ENCODE data around the gene LY86.

LY86 gene

GRCh38 chr6:6588064-6588923, at the start of gene LY86:
TSS of gene LY86 (plus strand) at chr6:6588720. CDS start at chr6:6588735, 15 bp downstream.
- no peak for DNase-seq

DNA sequence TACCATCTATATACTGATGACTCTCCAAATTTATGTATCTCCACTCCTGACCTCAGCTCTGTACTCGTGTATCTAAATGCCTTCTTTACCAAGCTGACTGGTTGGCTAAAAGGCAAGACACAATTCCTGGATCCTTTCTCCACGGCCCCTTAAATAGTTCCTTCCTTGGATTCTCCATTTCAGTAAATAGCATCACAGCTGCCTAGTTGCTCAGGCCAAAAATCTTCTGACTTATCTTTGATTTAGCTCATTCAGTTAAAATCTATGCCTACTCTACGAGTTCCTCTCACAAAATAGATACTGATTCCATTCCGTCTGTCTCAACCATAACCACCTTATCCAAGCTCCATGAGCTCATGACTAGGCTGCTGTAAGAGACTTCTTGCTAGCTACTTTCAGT, 49.5 kb upstream of the LY86 start:
- DNase-seq: no peak

- DNase-seq: no peak
Observed at GRCh38 chr6:6542357-6542756, 46.2 kb upstream of the LY86 start.

DNA sequence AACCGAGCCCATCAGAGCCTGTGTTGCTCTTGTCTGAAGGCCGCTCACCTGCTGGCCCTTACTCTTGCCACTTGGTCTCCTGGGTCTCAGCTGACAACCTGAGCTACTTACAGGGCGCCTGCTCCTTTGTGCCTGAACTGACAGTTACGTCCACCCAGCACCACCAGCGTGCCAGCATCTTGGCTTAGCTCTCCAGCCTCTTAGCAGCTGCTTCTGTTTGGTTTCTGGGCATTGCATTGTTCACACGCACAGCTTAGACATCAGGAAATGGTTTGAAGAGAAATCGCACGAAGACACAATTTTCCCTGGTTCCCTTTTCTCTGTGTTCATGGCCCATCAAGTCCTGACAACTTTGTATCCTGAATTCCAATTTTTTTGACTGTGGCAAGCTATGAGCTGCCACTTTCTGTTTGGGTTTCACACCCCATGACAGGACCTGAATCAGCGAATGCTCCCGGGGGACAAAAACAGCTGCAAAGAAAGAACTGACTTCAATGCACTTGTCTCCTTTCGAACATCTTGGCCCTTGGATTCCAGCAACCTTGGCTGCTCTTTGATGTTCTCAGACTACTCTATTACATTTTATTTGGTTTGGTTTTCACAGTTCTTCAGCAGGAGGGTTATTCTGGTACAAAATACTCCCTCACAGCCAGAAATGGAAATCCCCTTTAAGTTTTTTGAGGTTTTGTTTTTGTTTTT, 45.2 kb upstream of the LY86 start:
- no peak for DNase-seq

DNA sequence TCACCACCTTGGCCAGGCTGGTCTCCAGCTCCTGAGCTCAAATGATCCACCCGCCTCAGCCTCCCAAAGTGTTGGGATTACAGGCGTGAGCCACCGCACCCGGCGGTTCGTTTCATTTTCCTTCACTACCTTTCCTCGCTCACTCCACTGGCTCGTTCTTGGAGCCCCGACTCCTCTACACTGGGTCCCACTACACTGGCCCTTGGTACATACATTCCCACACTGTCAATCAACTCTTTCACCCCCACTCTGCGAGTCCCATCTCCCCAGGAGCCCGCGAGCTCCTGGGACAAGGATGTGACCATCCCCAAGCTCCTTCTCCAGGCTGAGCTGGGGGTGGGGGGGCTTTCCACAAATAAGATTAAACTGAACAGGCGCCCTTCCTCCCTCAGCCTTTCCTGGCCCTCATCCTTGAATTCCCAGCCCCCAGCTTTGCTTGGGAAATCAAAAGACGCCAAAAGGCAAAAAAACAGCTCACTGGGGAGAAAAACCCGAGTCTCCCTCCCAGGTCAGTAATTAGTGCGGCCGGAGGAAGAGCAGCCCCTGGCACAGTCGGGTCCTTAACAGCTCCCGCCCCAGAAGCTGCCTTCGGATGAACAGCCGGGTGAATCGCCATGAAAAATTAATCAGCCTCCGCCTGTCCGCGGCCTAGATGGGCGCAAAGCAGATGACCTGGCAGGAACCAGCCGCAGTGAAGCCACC, 42.8 kb upstream of the LY86 start:
- no peak for DNase-seq

DNA sequence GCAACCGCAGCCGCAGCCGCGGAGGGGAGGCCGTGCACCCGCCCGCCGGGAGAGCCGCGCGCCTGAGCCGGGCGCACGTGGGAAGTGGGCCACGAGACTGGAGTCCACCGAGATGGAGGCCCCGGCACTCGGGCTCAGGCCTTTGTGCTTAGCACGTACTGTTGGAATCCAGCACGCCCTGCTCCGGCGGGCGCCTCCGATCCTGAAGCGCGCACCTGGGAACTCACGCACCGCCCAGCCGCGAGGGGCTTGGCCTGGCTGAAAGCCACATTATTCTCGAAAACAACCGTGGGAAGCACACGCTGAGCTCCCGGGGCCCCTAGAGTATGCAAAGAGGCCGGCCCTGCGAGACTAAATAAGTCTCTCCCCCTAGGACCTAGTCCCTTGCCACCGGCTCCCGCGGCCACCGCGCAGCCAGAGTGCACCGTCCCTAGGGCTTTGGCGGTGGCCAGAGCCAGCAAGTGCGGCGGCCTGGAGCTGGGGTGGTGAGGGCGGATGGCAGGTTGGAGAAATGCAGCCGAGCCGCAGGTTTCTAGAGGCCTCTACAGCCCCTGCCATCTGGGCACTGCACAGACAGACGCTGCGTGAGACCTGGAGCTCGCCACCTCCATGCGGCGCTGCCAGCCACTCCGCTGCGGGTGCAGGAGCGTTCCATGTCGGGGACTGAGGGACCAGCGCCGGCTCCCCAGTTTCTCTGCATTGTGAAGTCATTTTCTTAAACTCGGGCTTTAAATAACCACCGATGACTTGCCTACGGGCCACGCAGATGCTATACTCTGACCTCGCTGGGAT, 42.0 kb upstream of the LY86 start:
- no peak for DNase-seq

DNA sequence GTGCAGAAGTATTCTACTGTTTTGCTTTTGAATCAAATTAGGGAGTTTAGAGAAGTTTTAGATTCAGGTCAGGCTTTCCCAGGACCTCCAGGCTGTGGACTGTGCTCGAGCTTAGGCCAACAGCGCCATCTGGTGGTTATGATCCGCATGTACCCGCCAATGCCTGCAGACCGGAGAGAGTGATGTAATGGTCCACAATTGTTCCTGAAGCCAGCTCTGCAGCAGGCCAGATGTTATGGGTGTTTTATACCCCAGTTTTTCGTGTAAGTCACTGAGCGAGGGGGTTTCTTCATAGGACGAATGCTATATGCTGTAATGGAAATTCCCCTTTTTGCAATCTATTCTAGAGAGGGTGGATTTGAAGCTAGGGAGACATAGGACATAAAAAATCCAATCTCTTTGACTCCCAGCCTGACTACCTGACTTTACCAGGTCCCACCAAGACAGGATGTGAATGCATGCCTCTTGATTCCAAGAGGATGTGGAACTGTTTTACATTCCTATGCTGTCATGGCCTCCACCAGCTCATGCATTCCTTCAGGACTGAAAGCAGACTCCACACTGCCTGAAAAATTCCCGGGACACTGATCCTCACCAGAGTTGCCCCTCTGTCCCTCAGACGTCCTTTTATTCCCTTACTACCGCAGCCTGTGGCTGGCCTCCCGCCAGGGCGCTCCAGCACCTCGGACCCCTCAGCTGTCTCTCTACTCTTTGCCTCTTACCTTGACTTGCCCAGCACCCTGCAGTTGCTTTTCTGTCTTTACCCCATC, 41.2 kb upstream of the LY86 start:
- peak; percentile 77 for DNase-seq

DNA sequence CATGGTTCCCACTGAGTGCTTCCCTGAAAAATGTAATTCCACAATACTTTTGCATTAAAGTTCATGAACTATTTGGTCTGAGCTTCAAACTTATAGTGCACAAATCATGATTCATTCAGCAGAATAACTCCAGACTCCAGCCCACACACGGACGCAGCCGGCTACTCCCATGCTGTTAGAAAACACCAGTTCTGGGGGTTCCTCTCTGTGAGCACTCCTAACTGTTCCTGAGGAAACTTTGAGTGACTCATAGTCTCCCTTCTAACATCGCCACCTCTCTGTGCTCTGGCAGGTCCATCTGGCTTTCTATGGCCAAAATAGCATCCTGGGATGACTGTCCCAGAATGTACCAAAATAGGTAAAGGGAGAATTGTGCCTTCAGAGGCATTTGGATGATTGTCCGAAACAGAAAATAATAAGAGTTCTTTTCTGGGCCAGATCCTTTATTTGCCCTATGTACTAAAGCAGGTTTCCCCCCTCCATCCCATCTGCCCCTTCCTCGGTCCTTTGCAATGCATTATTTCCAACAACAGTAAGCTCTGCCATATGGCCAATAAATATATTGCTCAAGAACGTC, 32.3 kb upstream of the LY86 start:
- DNase-seq: peak; percentile 48

DNA sequence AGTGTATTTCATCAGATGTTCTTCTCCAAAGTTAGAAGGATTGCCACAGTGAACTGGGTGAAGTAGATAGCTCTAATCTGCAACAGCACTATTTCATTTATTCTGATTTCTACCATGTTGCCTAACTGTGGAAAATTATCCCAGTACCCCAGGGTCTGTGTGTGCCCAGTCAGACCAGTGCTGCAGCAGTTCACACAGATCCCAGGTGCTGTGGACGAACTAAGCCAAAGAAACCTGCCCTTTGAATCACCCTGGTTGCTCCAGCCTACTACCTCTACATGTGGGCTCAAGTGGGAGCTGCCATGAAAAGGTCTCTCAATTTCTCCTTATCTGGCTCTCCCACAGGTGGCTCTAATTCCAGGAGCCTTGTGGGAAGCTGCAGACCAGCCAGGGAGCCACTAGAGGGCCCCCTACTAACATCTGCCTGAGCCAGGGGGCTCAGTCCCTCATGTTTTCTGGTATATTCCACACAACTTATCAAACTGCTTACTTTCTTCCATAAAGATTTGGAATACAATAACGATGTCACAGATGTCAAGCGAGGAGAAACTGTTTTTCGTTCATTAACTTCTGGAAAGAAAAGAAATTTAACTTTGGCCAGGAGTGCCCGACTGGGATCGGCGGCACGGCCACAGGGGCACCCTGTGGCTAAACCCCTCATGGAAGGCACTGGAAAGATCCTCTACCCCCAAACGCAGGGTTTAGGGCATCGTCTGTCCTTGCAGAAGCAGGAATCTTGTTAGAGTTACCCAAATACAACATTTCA, 31.6 kb upstream of the LY86 start:
- DNase-seq: peak; percentile 35

DNA sequence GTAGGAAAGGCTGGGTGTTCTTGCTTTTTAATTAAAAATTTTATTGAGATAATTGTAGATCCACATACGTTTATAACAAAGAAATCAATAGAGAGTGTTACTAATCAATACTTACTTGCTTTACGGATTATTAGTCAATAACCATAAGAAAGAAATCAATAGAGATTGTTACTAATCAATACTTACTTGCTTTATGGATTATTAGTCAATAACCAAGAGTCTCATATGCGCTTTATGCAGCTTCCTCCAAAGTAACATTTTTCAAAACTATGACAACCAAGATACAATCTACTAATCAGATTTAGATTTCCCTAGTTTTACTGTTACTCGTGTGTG, 31.0 kb upstream of the LY86 start:
- no peak for DNase-seq

DNA sequence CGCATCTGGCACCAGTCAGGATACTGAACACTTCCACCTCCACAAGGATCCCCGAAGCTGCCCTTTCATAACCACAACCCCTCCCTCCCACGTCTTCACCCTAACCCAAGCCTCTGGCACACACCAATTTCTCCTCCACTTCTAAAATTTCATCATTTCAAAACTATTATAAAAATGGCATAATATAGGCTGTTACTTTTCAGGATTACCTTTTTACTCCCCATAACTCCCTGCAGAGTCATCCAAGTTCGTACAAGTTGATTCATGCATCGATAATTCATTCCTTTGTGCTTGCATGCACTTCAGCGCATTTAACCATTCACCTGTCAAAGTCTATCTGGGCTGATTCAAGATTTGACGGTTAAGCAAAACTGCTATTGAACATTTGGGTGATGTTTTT, 30.6 kb upstream of the LY86 start:
- DNase-seq: no peak

GRCh38 chr6:6559994-6560570, 28.4 kb upstream of the LY86 start:
- no peak for DNase-seq

DNA sequence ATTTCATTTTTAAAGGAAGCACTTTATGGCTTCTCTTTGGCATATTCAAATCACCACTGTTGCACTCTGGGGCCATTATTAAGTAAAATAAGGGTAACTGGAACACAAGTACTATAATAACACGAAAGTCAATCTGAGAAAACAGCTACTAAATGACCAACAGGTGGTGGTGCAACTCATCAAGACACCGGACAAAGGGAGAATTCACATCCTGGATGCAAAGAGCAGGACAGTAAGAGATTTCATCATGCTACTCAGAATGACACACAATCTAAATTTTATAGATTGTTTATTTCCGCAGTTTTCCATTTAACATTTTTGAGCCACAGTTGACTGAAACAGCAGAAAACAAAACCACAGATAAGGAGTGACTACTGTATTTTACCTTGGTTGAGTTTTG, 27.6 kb upstream of the LY86 start:
- no peak for DNase-seq

DNA sequence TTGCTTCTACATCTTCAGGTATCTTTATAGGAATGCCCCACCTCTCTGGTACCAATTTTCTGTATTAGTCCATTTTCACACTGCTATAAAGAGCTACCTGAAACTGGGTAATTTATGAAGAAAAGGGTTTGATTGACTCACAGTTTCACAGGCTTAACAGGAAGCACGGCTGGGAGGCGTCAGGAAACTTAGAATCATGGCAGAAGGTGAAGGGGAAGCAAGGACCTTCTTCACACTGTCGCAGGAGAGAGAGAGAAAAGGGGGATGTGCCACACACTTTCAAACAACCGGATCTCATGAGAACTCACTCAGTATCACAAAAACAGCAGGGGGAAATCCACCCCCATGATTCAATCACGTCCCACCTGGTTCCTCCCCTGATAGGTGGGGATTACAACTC, 24.4 kb upstream of the LY86 start:
- no peak for DNase-seq

- DNase-seq: no peak
Observed at GRCh38 chr6:6565069-6565468, 23.5 kb upstream of the LY86 start.

- DNase-seq: no peak
Observed at GRCh38 chr6:6565488-6565887, 23.0 kb upstream of the LY86 start.

GRCh38 chr6:6566766-6567165, 21.8 kb upstream of the LY86 start:
- no peak for DNase-seq

DNA sequence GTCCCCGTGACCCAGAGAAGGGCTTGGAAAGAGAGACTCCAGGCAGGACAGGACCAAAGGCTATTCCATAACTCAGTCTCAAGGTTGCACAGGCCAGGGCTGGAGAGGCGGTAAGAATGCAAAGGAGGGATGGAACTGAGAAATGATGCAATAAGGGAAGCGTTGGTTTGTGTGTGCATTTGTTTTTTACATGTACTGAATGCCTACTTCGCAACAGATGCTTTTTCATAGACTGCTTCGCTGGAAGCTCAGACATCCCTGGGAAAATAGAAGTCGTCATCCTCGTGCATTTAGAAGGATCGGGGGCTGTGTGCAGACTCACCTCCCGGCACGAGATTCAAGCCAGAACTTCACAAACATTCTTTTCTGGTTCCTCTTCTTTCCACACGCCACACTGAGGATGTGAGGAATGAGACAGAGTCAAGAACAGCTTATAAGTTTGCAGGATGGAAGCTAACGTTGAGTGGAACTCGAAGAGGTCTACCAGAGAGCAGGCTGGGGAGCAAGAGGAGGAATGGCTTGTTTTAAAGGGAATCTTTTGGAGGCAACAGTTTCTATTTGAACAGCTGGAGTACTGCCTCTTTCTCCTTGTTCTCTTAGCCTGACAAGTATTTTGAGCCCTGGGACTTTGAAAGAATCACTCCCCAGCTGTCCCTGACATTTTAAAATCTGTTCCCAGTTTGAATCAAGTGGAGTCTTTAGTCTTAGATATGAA, 19.3 kb upstream of the LY86 start:
- no peak for DNase-seq

DNA sequence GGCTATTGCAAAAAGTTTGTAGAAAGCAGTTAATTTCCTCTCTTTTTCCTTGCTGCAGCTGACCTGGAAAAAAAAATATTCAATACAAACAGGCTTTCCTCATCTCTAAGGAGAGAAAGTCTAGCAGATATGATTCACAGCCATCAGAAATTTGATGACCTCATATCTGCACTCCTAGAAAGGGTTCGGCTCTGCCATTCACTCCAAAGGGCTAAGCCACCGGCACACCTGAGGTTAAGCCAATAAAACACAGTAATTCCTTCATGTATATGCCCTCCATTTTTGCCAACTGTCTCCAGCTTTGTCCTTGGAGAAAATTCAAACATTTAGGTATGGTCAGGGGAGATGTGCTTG, 18.7 kb upstream of the LY86 start:
- DNase-seq: no peak

Data from fibroblast of skin of right quadriceps (primary cell).